NCI-H2029 treated with DMSO at 0.1 percent for 48 hours (cell line): ENCODE measurements around the gene SKIDA1.

Experiments
- DNase-seq: peaks from one replicate; lab custom pipeline; 2025; lab: John Stamatoyannopoulos, UW

The SKIDA1 gene

DNA sequence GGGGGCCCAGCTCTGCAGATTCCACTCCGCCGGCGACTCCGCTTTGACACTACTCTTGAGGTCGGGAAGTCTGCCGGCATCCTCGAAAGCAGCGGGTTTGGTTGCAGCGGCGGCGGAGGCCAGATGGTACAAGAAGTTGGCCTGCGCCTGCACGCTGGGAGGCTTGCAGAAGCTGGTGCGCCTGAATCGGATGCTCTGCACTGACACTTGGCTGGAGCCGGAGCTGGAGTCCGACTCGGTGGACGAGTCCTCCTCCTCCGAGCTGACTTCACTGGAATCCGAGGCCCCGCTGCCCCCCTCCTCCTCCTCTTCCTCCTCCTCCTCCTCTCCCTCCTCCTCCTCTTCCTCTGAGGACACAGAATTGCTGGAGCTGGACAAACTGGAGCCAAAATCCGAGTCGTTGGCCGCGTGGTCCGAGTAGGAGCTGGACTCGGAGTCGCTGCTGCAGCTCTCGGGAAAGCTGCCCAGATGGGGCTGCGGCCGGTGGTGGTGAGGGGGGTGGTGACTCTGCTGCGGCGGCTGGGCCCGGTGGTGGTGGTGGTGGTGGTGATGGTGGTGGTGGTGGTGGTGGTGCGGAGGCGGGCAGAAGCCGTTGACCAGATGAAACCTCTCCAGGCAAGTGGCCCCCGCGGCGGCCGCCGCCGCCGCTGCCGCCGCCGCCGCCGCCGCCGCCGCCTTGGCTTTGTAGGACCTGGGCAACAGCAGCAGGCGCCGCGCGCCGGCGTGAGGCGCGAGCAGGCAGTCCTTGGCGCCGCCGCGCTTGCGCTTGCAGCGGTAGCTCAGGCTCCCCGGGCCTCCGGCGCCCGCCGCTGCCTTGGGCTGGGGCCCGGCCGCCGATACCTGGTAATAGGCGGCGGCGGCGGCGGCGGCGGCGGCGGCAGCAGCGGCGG, 9.0 kb downstream of the SKIDA1 start:
- DNase-seq: no peak

DNA sequence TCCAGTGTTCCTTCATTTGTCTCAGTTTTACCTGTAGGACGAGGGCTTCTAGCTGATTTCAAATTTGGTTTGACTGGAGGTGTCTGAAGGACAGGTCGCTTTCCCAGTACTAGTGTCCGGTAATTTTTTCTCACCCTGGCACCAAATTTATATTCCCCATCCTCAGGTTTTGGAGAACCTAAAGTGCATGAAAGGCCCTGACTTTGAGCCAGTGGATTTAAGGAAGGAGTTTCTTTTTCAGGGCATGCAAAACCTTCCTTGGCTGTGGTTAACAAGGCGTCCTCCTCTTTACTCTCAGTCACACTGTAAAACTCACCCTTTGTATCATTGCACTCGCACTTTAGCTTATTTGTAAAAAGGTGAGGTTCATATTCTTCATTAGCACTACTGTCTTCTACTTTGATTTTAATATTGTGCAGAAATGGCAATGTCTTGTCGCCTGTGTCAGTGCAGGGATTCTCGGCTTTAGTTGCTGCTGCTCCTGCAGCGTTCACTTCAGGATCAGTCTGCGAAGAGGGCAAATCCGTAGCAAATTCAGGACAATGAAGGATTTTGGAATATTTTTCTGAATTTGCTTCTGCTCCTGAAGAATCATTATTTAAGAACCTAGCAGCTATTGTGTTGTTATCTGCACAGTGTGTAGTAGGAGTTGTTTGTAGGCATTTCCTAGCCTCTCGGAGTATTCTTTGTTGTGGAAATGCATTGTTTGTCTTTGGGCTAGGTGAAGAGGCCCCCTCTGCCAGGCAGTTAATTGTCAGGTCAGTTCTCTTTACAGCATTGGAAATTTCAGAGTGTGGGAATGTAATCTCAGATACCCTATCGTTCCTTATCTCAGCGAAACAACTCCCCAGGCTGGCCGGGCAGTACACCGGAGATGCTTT, 9.9 kb downstream of the SKIDA1 start:
- no peak for DNase-seq

DNA sequence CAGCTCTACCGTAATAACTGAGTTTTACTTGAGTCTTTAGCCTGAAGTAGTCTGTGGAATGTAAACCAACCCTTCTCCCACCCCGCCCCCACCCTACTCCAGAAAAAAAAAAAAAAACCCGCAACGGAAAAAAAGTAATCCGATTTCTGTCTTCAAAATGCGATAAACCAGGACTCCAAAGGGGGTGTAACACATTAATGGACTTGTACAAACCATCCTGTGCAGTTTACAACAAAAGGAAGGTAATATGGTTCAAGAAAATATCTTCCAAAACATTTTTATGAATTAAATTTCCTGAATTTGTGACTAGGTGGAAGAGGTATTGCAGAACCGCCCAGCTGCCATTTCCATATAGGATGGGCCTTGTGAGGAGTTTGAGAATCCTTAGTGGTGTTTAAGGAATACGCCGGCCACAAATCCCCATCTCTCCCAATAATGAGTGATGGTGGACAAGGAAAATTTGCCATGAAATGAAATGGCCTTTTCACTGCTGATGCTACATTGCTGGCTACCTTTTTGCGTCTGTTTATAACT, 10.6 kb downstream of the SKIDA1 start:
- DNase-seq: no peak

DNA sequence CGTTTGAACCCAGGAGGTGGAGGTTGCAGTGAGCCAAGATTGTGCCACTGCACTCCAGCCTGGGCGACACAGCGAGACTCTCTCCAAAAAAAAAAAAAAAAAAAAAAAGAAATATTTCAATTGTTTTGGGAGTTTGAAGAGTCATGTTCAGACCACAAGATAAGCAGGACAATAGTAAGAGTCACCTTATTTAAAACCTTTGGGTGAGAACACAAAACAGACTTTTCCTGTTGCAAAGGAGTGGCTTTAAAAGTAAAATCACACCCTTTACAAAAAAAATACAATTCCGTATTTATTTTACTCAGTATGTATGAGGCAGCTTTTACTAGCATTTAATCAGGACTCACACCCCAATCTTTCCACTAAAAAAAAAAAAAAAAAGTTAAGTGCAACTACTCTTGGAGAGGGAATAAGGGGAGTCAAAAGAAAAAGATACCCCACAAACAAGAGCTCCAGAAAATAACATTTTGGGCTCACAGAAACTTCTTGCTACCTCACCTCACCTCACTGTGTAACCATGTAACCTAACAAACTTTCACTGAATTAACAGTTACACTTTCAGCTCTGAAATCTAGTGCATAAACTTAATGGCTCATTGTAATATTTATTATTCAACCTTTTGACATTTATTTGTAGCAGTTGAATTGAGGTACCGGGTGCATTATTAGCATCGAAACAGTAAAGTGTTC, 11.2 kb downstream of the SKIDA1 start:
- DNase-seq: no peak

DNA sequence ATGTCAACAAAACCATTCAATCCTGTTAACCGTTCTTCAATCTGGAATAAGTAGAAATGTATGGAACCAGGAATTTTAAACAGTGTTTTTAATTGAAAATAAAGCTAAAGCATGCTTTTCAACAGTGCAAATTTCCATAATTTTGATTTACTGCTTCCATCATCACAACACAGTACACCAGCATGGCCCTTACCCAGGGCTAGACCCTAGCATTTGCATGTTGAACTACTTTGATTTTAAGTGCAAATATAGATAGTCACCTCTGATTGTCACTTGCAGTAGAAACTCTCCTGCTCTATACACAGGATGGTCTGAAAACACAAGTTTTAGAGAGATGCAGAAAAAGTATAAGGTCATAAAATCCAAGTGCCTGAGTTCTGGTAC, 12.1 kb downstream of the SKIDA1 start:
- no peak for DNase-seq

DNA sequence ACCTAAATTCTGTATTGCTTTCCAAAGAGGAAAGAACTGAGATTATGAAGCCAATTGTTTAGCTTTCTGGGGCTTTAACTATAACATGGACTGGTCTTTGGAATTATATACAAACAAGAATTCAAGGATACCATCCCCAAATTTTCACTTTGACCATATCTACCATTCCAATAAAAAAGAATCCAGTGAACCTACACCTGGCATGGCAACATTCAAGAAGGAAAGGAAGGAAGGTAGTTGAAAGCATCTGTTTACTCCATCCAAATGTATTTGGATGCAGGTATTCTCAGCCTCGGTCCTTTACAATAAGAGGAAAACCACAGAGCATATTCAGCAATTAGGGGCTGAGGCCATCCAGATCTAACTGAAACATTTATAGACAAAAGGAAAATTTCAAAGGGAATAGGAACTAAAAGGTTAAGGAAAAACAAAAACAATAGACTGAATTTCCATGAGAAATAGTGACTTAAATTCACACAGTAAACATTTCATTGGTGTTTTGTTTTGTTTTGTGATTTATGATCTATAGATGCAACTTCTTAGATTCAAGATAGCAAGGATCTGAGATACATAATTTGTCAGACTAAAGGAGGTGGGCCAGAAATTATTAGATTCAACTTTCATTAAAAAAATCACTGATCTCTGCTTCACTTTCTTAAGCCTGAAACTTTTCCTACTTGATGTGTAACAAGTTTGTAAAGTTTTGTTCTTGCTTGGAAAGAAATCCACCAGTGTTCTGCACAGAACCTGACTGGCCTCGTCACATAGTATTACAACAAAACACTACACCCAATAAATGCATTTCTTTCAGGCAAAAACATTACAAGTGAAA, 12.7 kb downstream of the SKIDA1 start:
- no peak for DNase-seq

DNA sequence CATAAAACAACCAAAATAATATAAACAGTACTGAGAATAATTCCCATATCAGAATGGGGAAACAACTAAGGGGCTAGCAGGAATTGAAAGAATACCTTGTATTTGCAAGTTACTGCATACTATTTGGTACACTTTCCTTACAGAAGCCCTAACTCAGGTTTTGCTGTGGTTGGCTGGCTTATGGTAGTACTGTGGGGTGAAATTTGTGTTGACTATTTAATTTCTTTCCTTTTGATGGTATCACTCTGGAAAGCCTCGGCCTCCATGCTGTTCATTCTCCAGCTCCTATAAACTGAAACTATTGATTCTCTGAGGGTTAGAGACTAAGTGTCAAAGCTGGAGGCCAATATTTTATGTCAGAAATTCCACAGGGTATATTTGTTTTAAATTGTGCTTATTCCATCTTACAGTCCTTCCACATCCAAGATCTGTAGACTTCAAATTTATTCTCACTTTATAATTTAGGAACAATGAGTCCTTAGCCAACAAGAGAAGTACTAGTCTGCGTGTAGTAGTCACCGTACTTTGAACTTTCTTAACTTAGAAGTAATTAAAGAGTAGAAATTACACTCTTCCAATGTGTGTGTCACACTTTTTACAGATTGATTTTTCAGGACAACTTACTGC, 13.4 kb downstream of the SKIDA1 start:
- no peak for DNase-seq

DNA sequence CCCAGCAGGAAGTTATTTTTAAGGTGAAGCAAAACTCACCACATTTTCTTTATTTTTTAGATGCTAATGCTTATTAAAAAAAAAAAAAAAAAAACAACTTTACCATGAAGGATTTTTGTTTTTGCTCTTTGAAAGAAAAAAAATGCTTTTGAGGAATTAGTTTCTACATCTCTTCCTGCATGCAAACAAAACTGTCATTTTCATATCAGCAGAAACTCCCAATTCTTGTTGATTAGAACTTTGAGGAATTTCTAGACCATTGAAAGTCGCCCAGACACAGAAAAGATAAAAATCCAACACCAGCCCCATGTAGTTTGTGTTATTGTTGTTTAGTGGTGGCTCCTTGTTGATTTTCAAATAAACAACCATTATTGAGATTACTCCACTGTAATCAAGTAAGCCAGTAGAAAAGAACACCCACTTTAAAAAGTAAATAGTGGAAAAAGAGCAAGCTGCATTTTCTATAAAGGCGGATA, 14.3 kb downstream of the SKIDA1 start:
- DNase-seq: no peak

DNA sequence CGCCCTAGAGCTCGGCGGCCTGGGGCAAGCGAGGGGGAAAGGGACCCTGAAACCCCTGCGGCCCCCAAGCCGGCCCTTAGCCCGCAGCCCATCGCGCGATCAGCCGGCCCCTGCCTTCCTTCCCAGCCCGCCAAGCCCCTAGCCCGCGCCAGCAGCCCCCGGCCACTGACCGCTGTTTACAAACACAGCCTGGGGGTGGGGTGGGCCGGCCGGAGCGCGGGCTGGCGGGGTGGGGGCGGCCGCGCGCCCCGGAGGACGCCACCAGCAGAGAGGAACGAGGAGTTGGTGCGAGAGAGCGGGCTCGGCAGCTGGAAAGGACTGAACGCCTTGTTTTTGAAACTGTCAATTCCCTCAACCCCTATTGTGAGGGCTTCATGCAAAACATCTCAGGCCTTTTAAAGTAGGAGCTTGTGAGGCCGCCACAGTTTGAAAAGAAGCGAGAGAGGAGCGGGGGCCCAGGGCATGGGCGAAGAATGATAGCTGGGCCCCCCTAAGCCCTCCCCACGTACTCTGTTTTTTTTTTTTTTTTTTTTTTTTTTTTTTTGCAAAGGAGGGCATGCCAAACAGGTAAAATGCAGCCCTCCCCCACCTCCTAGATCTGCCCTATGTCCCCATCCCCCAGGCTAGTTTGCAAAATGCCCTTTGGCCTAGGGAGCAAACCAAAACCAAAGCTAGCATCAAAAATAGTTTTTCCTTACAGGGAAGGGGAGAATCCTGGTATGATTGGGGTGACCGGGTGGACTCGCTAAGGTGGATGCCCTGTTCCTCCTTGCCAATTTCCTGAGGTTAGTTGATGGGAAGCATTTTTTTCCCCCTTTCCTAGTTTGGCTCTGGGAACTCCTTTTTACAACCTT, 15.0 kb downstream of the SKIDA1 start:
- no peak for DNase-seq

DNA sequence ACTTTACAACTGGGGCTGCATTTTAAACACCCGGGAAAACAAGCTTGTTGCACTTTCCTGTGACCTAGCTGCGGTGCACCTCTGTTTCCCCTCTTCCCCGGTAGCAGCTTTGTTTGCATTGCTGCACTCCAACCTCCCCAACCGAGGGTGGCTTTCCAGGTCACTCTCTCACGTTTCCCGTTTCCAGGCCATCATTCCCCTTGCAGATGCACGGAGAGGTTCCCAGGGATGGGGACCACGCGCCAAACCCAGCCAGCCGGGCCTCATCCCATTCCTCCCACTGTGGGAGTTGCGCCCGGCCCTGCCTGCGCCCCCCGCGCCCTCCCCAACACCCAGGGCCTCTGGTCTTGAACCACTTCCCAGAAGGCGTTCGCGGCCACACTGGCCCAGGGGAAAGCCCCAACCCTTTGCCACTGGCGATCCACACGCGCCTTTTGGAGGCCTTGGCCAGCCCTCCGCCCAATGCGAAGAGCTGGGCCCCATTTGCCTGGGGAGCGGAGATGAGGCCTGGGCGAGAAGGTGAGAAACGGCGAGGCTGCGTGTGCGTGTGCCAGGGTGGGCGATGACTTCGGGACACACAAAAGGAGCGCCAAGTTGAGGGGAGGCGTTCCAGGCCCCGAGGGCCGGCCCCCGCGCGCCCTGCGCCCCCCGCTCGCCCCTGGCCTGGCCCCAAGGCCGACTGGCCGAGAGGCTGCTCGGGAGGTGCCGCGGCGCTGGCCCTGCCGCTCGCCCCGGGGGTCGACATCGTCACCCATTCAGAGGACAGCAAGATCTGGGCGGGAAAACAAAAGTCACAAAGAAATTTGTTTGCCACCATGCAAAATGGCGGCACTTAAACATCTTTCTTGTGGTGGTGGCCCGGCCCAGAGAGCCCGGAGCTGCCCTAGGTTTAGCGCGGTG, 15.9 kb downstream of the SKIDA1 start:
- DNase-seq: no peak

DNA sequence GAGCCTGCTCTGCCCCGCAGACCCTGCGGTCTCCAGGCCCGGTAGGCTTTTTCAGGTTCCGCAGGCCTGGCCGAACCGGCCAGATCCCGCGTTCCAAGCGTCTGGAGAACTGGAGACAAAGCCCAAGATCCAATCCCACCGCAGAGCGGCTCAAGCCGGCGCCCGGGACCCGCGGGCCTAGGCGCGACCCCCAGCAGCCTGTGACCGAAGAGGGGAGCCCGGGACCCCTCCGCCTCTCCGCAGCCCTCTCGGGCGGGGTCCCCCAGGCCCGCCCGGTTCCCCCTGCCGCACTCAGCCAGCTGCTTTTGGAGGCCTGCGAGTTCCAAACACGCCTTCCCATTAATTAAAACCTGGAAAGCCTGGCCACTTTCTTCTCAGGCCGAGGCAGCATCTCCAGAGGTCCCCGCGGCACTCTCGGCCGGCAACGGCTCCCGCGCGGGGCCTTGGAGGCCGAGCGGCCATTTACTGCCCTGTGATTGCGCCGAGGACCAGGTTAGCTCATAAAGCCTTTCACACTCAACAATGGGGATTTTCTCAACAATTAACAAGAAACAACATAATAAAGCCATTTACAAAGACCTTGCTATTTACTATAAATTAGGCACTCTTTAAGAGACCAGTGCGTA, 16.7 kb downstream of the SKIDA1 start:
- DNase-seq: no peak

DNA sequence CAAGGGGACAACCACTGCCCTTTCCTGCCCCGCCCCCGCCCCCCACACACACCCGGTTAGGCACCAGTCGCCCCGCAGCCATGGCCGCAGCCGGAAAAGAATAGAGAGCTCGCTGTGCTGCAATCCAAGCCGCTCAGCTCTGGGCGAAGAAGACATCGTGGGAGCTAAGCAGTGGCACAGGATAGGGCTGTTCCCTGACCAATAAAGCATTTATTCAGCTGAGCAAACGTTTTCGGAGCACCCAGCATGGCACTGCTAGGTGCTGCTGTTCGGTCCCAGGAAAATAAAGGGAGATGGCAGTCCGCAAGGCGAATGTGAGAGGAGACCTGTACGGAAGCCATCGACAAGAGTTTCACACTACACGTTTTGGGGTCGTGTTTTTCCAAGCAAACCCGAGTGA, 18.3 kb downstream of the SKIDA1 start:
- no peak for DNase-seq

DNA sequence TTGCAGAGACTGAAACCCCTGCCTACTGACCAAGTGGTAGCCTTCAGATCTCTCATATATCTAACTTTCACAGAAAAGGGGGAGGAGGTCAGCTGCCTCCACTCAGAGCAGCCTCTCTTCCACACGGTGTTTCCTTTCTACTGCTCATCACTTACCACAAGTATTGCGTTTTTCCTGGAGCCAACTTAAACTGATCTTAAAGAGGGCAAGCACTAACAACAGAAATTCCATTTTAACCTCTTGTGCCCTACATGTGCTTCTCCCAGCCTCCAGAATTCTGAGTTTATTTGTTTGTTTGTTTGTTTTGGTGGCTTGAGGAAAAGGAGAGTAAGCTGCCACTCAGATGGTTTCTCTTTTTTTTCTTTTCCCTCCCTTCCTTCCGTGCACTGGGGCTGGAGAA, 19.1 kb downstream of the SKIDA1 start:
- DNase-seq: no peak

DNA sequence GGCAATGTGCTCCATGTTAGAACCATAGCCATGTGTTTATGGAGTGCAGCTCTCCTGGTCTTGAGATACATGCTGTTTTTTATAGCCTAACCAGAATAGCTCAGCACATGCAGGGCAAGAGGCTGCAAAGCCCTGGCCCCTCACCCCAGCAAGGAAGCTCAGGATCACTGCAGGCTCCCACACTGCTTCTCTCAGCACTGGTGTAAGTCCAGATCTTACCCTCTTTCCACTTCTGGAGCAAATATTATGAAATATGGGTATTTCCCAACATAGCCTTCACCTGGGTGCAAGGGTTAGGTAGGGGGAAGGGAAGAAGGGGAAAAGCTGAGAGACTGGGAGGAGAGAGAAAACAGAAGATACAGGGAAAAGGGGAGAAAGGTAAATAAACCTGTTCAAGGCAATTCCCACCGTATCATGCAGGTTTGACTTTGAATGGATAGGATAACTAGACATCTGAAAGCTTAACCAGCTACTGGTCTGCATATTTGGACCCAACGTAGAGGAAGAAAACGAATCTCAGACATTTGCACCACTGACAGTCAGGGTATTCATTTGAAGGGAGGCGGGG, 19.7 kb downstream of the SKIDA1 start:
- DNase-seq: no peak

DNA sequence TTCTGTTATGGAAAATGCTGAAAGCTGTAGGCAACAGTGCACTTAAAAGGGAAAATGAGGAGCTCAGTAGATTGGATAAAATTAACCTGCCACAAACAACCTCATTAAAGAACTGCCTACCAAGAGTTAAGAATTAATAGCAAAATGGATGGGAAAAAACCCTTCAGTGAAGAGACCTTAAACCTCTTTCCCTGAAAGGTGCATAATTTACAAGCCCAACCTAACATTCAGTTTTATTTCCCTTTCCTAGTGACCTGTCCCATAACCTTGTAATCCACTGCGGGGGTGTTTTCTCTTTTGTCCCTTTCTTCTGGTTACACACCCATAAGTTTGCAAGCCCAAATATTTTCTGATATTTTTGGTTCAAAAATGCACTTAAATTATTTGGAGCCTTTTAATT, 21.9 kb downstream of the SKIDA1 start:
- DNase-seq: no peak

DNA sequence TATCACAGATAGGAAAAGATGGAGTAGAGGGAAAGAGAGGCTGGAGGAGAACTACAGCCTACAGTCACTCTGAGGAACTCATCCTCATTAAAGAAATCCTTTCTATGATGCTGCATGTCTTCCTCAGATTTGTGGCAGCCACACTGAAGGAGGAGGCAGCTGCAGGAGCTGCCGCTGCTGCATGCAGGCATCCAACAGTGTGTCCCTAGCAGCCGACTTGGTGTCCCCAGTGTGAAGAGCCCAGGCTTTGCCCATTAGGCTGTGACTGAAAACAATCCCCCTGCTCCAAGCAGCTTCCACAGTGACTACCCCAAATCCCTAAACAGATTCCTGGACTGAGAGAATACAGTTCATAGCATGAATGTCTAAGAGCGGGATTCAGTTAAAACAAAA, 23.1 kb downstream of the SKIDA1 start:
- no peak for DNase-seq

DNA sequence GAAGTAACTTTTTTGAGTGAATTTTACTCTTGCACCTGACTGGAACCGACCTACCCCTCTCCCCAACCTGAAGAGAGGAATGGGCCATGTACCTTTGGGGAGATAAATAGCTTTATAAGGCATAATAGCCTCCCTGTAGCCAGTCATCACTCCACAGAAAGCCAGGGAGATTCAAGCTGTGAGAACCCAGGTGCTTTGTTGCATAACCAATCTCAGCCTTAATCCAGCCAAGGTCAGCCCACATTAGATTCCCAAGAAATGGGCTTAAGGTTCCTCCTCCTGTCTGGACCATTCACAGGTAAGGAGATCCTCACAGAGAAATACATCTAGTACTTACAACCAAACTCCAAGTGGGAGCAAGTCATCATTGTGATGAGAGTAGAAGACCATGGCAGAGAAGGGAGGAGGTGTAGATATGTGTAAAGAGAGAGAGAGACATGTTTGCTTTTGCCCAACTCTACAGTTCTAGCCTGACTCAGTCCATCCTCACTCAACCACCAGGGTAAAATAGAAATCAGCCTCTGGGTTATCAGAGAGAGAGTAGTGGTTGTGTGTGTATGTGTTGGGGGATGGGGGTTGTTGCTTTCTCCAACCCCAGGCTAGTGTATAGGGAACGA, 23.6 kb downstream of the SKIDA1 start:
- no peak for DNase-seq

DNA sequence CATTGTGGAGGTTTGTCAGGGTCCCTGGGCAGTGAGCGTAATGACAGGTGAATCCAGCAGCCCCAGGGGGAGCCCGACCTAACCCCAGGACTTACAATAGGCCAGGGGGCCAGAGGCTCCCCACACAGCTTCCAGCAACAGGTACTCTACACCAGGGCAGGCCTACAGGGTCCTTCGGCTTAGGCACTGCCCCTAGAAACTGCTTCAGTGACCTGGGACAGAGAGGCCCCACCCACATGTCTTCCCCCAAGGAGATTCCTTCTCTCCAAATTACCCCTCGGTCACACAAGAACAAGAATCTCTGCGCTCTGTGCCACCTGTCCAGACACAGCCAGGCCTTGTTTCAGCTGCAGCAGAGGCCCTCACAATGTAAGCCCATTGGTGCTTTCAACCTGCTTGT, 24.4 kb downstream of the SKIDA1 start:
- DNase-seq: no peak
